Trophoblast cell (in vitro differentiated cells and primary cell): Measurements from ENCODE around the gene YBX2.

ENCODE experiments used
- DNase-seq, 2 donors: peaks; one replicate each; pipeline ENCODE4 v3.0.0-alpha.2; 2016
- H2AFZ ChIP-seq: 2 replicates; pipeline ENCODE4 v1.6.1; 2013; ENCODE audit warnings: low read length, moderate library complexity, mild to moderate bottlenecking; ENCODE audit not compliant: insufficient read depth, poor library complexity
- H2AK5ac ChIP-seq: 2 replicates; pipeline ENCODE4 v1.6.1; 2013; ENCODE audit warnings: mild to moderate bottlenecking, low read length
- H2BK120ac ChIP-seq: 2 replicates; pipeline ENCODE4 v1.6.1; 2013; ENCODE audit warnings: low read length, mild to moderate bottlenecking, moderate library complexity; ENCODE audit not compliant: insufficient read depth, poor library complexity
- H2BK12ac ChIP-seq: 2 replicates; pipeline ENCODE4 v1.6.1; 2013; ENCODE audit warnings: mild to moderate bottlenecking, low read length, moderate library complexity
- H2BK5ac ChIP-seq: 2 replicates; pipeline ENCODE4 v1.6.1; 2013; ENCODE audit warnings: low read length, low read depth, moderate library complexity, mild to moderate bottlenecking; ENCODE audit not compliant: poor library complexity
- H3K14ac ChIP-seq: 2 replicates; pipeline ENCODE4 v1.6.1; 2013; ENCODE audit warnings: mild to moderate bottlenecking, low read length
- H3K18ac ChIP-seq: 2 replicates; pipeline ENCODE4 v1.6.1; 2013; ENCODE audit warnings: mild to moderate bottlenecking, low read length
- H3K23ac ChIP-seq: 2 replicates; pipeline ENCODE4 v1.6.1; 2013; ENCODE audit warnings: low read length
- H3K27ac ChIP-seq: 2 replicates; pipeline ENCODE4 v1.5.1; 2013; ENCODE audit warnings: low read depth, mild to moderate bottlenecking, inconsistent platforms, low read length, moderate library complexity
- H3K27me3 ChIP-seq: 2 replicates; pipeline ENCODE4 v1.6.1; 2013; ENCODE audit warnings: inconsistent platforms, mild to moderate bottlenecking, low read length, moderate library complexity; ENCODE audit not compliant: insufficient read depth
- H3K36me3 ChIP-seq, 2 experiments: 1 replicate in 1 of 2; 2 replicates in 1 of 2; pipeline ENCODE4 v1.6.1; 2013; ENCODE audit warnings: low read length in 2 of 2, mild to moderate bottlenecking in 2 of 2, moderate library complexity in 1 of 2; ENCODE audit not compliant: insufficient read depth in 2 of 2, control insufficient read depth in 1 of 2
- H3K4ac ChIP-seq: 2 replicates; pipeline ENCODE4 v1.6.1; 2013; ENCODE audit warnings: low read depth, mild to moderate bottlenecking, low read length, moderate library complexity
- H3K4me1 ChIP-seq, 2 experiments: 1 replicate in 1 of 2; 2 replicates in 1 of 2; pipeline ENCODE4 v1.6.1; 2013; ENCODE audit warnings: low read length in 2 of 2, mild to moderate bottlenecking in 2 of 2, moderate library complexity in 1 of 2; ENCODE audit not compliant: insufficient read depth in 2 of 2, control insufficient read depth in 1 of 2
- H3K4me2 ChIP-seq: 2 replicates; pipeline ENCODE4 v1.6.1; 2013; ENCODE audit warnings: inconsistent platforms, mild to moderate bottlenecking, low read length, moderate library complexity
- H3K4me3 ChIP-seq: 2 replicates; pipeline ENCODE4 v1.5.1; 2013; ENCODE audit warnings: mild to moderate bottlenecking, low read depth, low read length, inconsistent platforms
- H3K79me1 ChIP-seq: one replicate; pipeline ENCODE4 v1.6.1; 2013; ENCODE audit warnings: low read length
- H3K79me2 ChIP-seq: 2 replicates; pipeline ENCODE4 v1.6.1; 2013; ENCODE audit warnings: low read length, mild to moderate bottlenecking; ENCODE audit not compliant: control insufficient read depth, insufficient read depth, poor library complexity
- H3K9ac ChIP-seq: 2 replicates; pipeline ENCODE4 v1.6.1; 2013; ENCODE audit warnings: mild to moderate bottlenecking, low read length
- H3K9me3 ChIP-seq: 2 replicates; pipeline ENCODE4 v1.6.1; 2013; ENCODE audit warnings: low read depth, mild to moderate bottlenecking, control low read depth, inconsistent platforms, low read length; ENCODE audit not compliant: insufficient read depth
- H4K12ac ChIP-seq: 2 replicates; pipeline ENCODE4 v1.6.1; 2013; ENCODE audit warnings: low read depth, mild to moderate bottlenecking, low read length, moderate library complexity
- H4K8ac ChIP-seq: 2 replicates; pipeline ENCODE4 v1.6.1; 2013; ENCODE audit warnings: low read depth, mild to moderate bottlenecking, low read length, moderate library complexity
- H4K91ac ChIP-seq: one replicate; pipeline ENCODE4 v1.6.1; 2013; ENCODE audit warnings: low read depth, mild to moderate bottlenecking, low read length, moderate library complexity
- WGBS: extraction: QIAGEN DNeasy Blood & Tissue Kit; methylation state at CpG from one replicate; pipeline ENCODE4 v1.1.7; 2013; ENCODE audit warnings: missing lambda C conversion rate; ENCODE audit not compliant: insufficient read length, insufficient coverage; ENCODE audit errors: extremely low coverage; 5-methylcytosine and 5-hydroxymethylcytosine counted together

Gene YBX2

GRCh38 chr17:7284911-7285310 is 9.5 kb downstream of the YBX2 start:
- H3K9ac ChIP-seq: no peak overlapping the region
- WGBS: no CpG with 5 or more reads among the region's 16 CpGs

GRCh38 chr17:7283471-7284216 is 10.8 kb downstream of the YBX2 start:
- H3K14ac ChIP-seq: no peak overlapping the region
- no peak overlapping the region for H2BK120ac ChIP-seq
- H3K4me3 ChIP-seq: no peak overlapping the region
- no peak overlapping the region for H4K91ac ChIP-seq
- H2BK5ac ChIP-seq: no peak overlapping the region
- DNase-seq: no peak
- H3K4me1 ChIP-seq: peaks cover 16% of the 10 kb centered on the region in 2 experiments
- H3K27me3 ChIP-seq: peaks cover 8% of the 10 kb centered on the region
- H3K4ac ChIP-seq: no peak overlapping the region
- H2AFZ ChIP-seq: no peak overlapping the region
- H3K79me2 ChIP-seq: no peaks in the 10 kb centered on the region
- H3K4me2 ChIP-seq: no peak overlapping the region
- H3K9me3 ChIP-seq: no peaks in the 10 kb centered on the region
- H3K23ac ChIP-seq: no peak overlapping the region
- H3K36me3 ChIP-seq: no peaks in the 10 kb centered on the region
- H3K18ac ChIP-seq: no peak overlapping the region
- H2AK5ac ChIP-seq: no peak overlapping the region
- H4K12ac ChIP-seq: no peak overlapping the region
- no peak overlapping the region for H3K9ac ChIP-seq
- H4K8ac ChIP-seq: no peak overlapping the region
- no peak overlapping the region for H2BK12ac ChIP-seq
- no CpG with 5 or more reads among the region's 18 CpGs for WGBS
- H3K79me1 ChIP-seq: no peaks in the 10 kb centered on the region
- H3K27ac ChIP-seq: no peak overlapping the region

More at GRCh38 chr17:7284911-7285310, 9.5 kb downstream of the YBX2 start:
- Histone ChIP-seq H3K9me3 (no peaks in the 10 kb centered on the region), H2AK5ac (no peak overlapping the region), H3K79me1 (no peaks in the 10 kb centered on the region), H3K18ac (no peak overlapping the region), H2BK12ac (no peak overlapping the region), H4K91ac (no peak overlapping the region), H2BK5ac (no peak overlapping the region), H3K36me3 (no peaks in the 10 kb centered on the region), H3K79me2 (no peaks in the 10 kb centered on the region), H3K4me1 (peaks cover 16% of the 10 kb centered on the region in 2 experiments), H4K12ac (no peak overlapping the region), H3K27ac (no peak overlapping the region), H3K14ac (no peak overlapping the region), H3K4ac (no peak overlapping the region), H3K4me3 (no peak overlapping the region), H2AFZ (no peak overlapping the region), H4K8ac (no peak overlapping the region), H2BK120ac (no peak overlapping the region), H3K23ac (no peak overlapping the region), H3K27me3 (peaks cover 8% of the 10 kb centered on the region), H3K4me2 (no peak overlapping the region)
- DNase-seq: no peak

GRCh38 chr17:7282752-7283321 is 11.6 kb downstream of the YBX2 start:
- H3K79me1 ChIP-seq: no peaks in the 10 kb centered on the region
- no CpG with 5 or more reads among the region's 6 CpGs for WGBS
- H3K27ac ChIP-seq: no peak overlapping the region
- no peak overlapping the region for H2BK120ac ChIP-seq
- no peak overlapping the region for H3K4ac ChIP-seq
- no peaks in the 10 kb centered on the region for H3K9me3 ChIP-seq
- H3K4me3 ChIP-seq: no peak overlapping the region
- no peak overlapping the region for H2AK5ac ChIP-seq
- H4K12ac ChIP-seq: no peak overlapping the region
- no peak overlapping the region for H2AFZ ChIP-seq
- H4K8ac ChIP-seq: no peak overlapping the region
- peaks cover 6% of the 10 kb centered on the region for H3K27me3 ChIP-seq
- H2BK5ac ChIP-seq: no peak overlapping the region
- H3K4me2 ChIP-seq: no peak overlapping the region
- H3K14ac ChIP-seq: no peak overlapping the region
- H4K91ac ChIP-seq: no peak overlapping the region
- H2BK12ac ChIP-seq: no peak overlapping the region
- DNase-seq: no peak
- no peak overlapping the region for H3K23ac ChIP-seq
- H3K36me3 ChIP-seq: no peaks in the 10 kb centered on the region
- H3K79me2 ChIP-seq: no peaks in the 10 kb centered on the region
- H3K9ac ChIP-seq: no peak overlapping the region
- no peak overlapping the region for H3K18ac ChIP-seq
- peaks cover 16% of the 10 kb centered on the region in 2 experiments for H3K4me1 ChIP-seq

- WGBS: no CpG with 5 or more reads among the region's 43 CpGs
- peak overlapping the region; percentile 27 for H3K4me3 ChIP-seq
- H2AK5ac ChIP-seq: no peak overlapping the region
These were observed 12.3 kb downstream of the YBX2 start for GRCh38 chr17:7281953-7282751.

More at GRCh38 chr17:7281953-7282751, 12.3 kb downstream of the YBX2 start:
- Histone ChIP-seq H3K9ac (no peak overlapping the region), H3K9me3 (no peaks in the 10 kb centered on the region), H4K8ac (no peak overlapping the region), H3K14ac (no peak overlapping the region), H3K4ac (no peak overlapping the region), H3K36me3 (no peaks in the 10 kb centered on the region), H3K79me1 (no peaks in the 10 kb centered on the region), H2BK120ac (no peak overlapping the region), H2BK12ac (no peak overlapping the region), H3K18ac (no peak overlapping the region), H2BK5ac (no peak overlapping the region), H2AFZ (peak overlapping the region; percentile 73), H4K12ac (no peak overlapping the region), H3K27ac (no peak overlapping the region), H3K27me3 (peaks cover 6% of the 10 kb centered on the region), H4K91ac (no peak overlapping the region), H3K79me2 (no peaks in the 10 kb centered on the region), H3K4me2 (peak overlapping the region; percentile 78), H3K4me1 (peaks cover 16% of the 10 kb centered on the region in 2 experiments), H3K23ac (no peak overlapping the region)
- DNase-seq: no peak
